ENCODE measurements around the gene CD44. TPM values are rescaled to one million over a fixed set of nuclear protein-coding genes. Genes with fewer than 3 reads are reported as not detected.

The CD44 gene
- total RNA-seq, 1 experiment from 2014 or later, result 61.4 TPM

DNA sequence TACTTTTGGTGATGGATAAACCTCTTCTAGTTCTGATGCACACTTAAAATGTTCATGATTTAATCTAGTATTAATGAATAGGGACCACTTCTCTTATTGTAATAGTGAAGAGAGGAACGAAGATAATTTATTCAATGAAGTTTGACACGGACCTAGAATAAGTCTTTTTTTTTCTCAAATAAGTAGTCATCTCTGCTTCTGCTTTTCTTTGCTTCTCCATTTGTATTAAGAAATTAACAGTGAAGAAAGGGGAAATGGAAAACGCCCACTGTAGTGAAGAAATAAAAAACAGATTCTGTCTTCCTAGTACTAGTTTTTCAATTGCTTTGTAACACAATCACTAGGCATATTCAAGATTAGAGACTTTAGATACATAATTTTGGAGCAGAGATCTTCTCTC is 73.0 kb downstream of the CD44 start:
- Mint-ChIP-seq H3K27me3 (ENCODE audit: insufficient read depth, unreplicated experiment) (no peaks in the 10 kb centered on the region), H3K36me3 (ENCODE audit: insufficient read depth, unreplicated experiment) (no peaks in the 10 kb centered on the region), H3K4me1 (ENCODE audit: low read depth, unreplicated experiment) (no peaks in the 10 kb centered on the region), H3K9me3 (ENCODE audit: unreplicated experiment) (no peaks in the 10 kb centered on the region), H3K4me3 (ENCODE audit: unreplicated experiment) (no peak overlapping the region), H3K27ac (ENCODE audit: unreplicated experiment) (no peak overlapping the region)
- DNase-seq, result no peak
- H3K9me3 ChIP-seq, result peaks cover 3% of the 10 kb centered on the region; the same call in 1 of the 2 replicates
- CTCF ChIA-PET, result no interaction called here
- no peaks in the 10 kb centered on the region for H3K36me3 ChIP-seq (ENCODE audit: control insufficient read depth, insufficient read depth, low read length)
- POLR2A ChIA-PET, result no interaction called here
- no TSS peak for BruUV-seq (replicated peaks)
- no peaks in the 10 kb centered on the region for H3K4me1 ChIP-seq
- intact Hi-C loops (cut with micrococcal nuclease; ENCODE audit: unreplicated experiment), result no loop called here
- H3K27me3 ChIP-seq (replicated peaks; ENCODE audit: control insufficient read depth, insufficient read depth, low read length), result no peaks in the 10 kb centered on the region
- H3K4me3 ChIP-seq (ENCODE audit: low read depth, low read length), result no peak overlapping the region
- TF ChIP-seq, protein P1, sequence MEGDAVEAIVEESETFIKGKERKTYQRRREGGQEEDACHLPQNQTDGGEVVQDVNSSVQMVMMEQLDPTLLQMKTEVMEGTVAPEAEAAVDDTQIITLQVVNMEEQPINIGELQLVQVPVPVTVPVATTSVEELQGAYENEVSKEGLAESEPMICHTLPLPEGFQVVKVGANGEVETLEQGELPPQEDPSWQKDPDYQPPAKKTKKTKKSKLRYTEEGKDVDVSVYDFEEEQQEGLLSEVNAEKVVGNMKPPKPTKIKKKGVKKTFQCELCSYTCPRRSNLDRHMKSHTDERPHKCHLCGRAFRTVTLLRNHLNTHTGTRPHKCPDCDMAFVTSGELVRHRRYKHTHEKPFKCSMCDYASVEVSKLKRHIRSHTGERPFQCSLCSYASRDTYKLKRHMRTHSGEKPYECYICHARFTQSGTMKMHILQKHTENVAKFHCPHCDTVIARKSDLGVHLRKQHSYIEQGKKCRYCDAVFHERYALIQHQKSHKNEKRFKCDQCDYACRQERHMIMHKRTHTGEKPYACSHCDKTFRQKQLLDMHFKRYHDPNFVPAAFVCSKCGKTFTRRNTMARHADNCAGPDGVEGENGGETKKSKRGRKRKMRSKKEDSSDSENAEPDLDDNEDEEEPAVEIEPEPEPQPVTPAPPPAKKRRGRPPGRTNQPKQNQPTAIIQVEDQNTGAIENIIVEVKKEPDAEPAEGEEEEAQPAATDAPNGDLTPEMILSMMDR (IDR thresholded peaks at IDR 0.05; ENCODE audit: insufficient read depth in 1 of 2, low read depth in 1 of 2, low read length in 1 of 2, severe bottlenecking in 1 of 2, unreplicated experiment in 1 of 2), result no peak

DNA sequence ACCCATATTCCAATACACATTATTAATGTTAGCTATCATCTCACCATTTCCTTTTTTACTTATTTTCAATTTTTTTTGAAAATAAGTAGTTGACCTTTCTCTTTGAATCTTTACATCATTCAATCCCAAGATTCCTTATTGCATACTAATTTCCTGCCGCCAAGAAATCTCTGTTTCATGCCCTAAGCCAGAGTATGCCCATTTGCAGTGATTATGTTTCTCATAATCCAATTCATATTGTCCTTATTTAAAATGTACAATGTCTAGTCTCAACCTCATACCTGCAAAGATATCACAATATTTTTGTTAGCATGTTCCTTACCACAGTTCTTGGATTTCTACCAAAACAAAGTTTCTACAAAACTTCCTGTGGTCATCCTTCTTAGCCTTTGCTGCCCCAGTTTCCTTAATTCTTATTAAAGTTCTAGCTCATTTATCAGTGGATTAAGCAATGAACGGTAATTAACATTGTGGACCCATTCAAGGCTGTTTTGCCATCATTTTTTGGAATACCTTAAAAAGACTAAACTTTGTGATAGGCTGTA is 75.3 kb downstream of the CD44 start:
- no peaks in the 10 kb centered on the region for H3K9me3 Mint-ChIP-seq (ENCODE audit: unreplicated experiment)
- BruUV-seq (replicated peaks), result no TSS peak
- ChIA-PET CTCF (no interaction called here), POLR2A (no interaction called here)
- no peaks in the 10 kb centered on the region for H3K4me1 Mint-ChIP-seq (ENCODE audit: low read depth, unreplicated experiment)
- H3K27me3 Mint-ChIP-seq (ENCODE audit: insufficient read depth, unreplicated experiment), result no peaks in the 10 kb centered on the region
- H3K27ac Mint-ChIP-seq (ENCODE audit: unreplicated experiment), result no peak overlapping the region
- no peak overlapping the region for H3K4me3 ChIP-seq (ENCODE audit: low read depth, low read length)
- peaks cover 3% of the 10 kb centered on the region; the same call in 1 of the 2 replicates for H3K9me3 ChIP-seq
- no peaks in the 10 kb centered on the region for H3K36me3 Mint-ChIP-seq (ENCODE audit: insufficient read depth, unreplicated experiment)
- no peaks in the 10 kb centered on the region for H3K36me3 ChIP-seq (ENCODE audit: control insufficient read depth, insufficient read depth, low read length)
- no peak for DNase-seq
- H3K4me3 Mint-ChIP-seq (ENCODE audit: unreplicated experiment), result no peak overlapping the region
- no peaks in the 10 kb centered on the region for H3K4me1 ChIP-seq
- H3K27me3 ChIP-seq (replicated peaks; ENCODE audit: control insufficient read depth, insufficient read depth, low read length), result no peaks in the 10 kb centered on the region
- TF ChIP-seq, protein P1 (IDR thresholded peaks at IDR 0.05; ENCODE audit: insufficient read depth in 1 of 2, low read depth in 1 of 2, low read length in 1 of 2, severe bottlenecking in 1 of 2, unreplicated experiment in 1 of 2), result no peak
- intact Hi-C loops (cut with micrococcal nuclease; ENCODE audit: unreplicated experiment), result no loop called here

DNA sequence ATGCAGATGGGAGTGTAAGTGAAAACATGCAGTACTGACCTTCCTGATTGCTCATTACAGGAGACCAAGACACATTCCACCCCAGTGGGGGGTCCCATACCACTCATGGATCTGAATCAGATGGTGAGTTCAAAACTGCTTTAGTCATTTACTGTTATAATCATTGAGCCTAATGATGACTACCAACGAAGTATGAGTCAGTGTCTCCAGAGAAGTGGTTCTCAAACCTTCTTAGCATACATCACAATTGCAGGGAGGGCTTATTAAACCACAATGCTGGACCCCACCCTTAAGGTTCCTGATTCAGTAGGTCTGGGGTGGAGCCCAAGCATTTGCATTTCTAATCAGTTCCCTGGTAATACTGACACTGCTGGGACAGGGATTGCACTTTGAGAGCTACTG is 75.8 kb downstream of the CD44 start:
- Mint-ChIP-seq H3K4me3 (ENCODE audit: unreplicated experiment) (no peak overlapping the region), H3K27ac (ENCODE audit: unreplicated experiment) (no peak overlapping the region), H3K4me1 (ENCODE audit: low read depth, unreplicated experiment) (no peaks in the 10 kb centered on the region), H3K36me3 (ENCODE audit: insufficient read depth, unreplicated experiment) (no peaks in the 10 kb centered on the region), H3K27me3 (ENCODE audit: insufficient read depth, unreplicated experiment) (no peaks in the 10 kb centered on the region), H3K9me3 (ENCODE audit: unreplicated experiment) (no peaks in the 10 kb centered on the region)
- H3K27me3 ChIP-seq (replicated peaks; ENCODE audit: control insufficient read depth, insufficient read depth, low read length), result no peaks in the 10 kb centered on the region
- intact Hi-C loops (cut with micrococcal nuclease; ENCODE audit: unreplicated experiment), result no loop called here
- no peaks in the 10 kb centered on the region for H3K4me1 ChIP-seq
- POLR2A ChIA-PET, result no interaction called here
- H3K36me3 ChIP-seq (ENCODE audit: control insufficient read depth, insufficient read depth, low read length), result no peaks in the 10 kb centered on the region
- H3K4me3 ChIP-seq (ENCODE audit: low read depth, low read length), result no peak overlapping the region
- peaks cover 3% of the 10 kb centered on the region; the same call in 1 of the 2 replicates for H3K9me3 ChIP-seq
- CTCF ChIA-PET, result no interaction called here
- no TSS peak for BruUV-seq (replicated peaks)
- TF ChIP-seq, protein P1 (IDR thresholded peaks at IDR 0.05; ENCODE audit: insufficient read depth in 1 of 2, low read depth in 1 of 2, low read length in 1 of 2, severe bottlenecking in 1 of 2, unreplicated experiment in 1 of 2), result no peak
- DNase-seq, result no peak

Measured in Caco-2 (cell line).